Measurements from ENCODE around the gene LPCAT1.
"Not testable (repeated sequence)": the region's sequence is repeated elsewhere in the genome, so short reads cannot be mapped to it uniquely, and the experiment has no call there.

Gene LPCAT1

GRCh38 chr5:1478271-1479035 lies 45.3 kb downstream of the LPCAT1 start:
- no peak for DNase-seq (ENCODE audit: low spot score)

GRCh38 chr5:1477341-1477740 lies 46.4 kb downstream of the LPCAT1 start:
- DNase-seq (ENCODE audit: low spot score), result no peak

GRCh38 chr5:1476967-1477310 lies 46.8 kb downstream of the LPCAT1 start:
- no peak for DNase-seq (ENCODE audit: low spot score)

GRCh38 chr5:1476181-1476966 lies 47.4 kb downstream of the LPCAT1 start:
- DNase-seq (ENCODE audit: low spot score), result no peak

GRCh38 chr5:1475544-1475900 lies 48.2 kb downstream of the LPCAT1 start:
- not testable (repeated sequence) for DNase-seq (ENCODE audit: low spot score)

- no peak for DNase-seq (ENCODE audit: low spot score)
These were observed 48.8 kb downstream of the LPCAT1 start for GRCh38 chr5:1474866-1475543.

- DNase-seq (ENCODE audit: low spot score), result no peak
These were observed 49.4 kb downstream of the LPCAT1 start for GRCh38 chr5:1474183-1474839.

- no peak for DNase-seq (ENCODE audit: low spot score)
These were observed 50.0 kb downstream of the LPCAT1 start for GRCh38 chr5:1473746-1474145.

GRCh38 chr5:1472964-1473628 lies 50.7 kb downstream of the LPCAT1 start:
- DNase-seq (ENCODE audit: low spot score), result no peak

- DNase-seq (ENCODE audit: low spot score), result no peak
These were observed 51.5 kb downstream of the LPCAT1 start for GRCh38 chr5:1471997-1472963.

- DNase-seq (ENCODE audit: low spot score), result no peak
These were observed 52.4 kb downstream of the LPCAT1 start for GRCh38 chr5:1471240-1471853.

GRCh38 chr5:1470762-1471211 lies 53.0 kb downstream of the LPCAT1 start:
- DNase-seq (ENCODE audit: low spot score), result no peak

- no peak for DNase-seq (ENCODE audit: low spot score)
These were observed 54.9 kb downstream of the LPCAT1 start for GRCh38 chr5:1468629-1469527.

GRCh38 chr5:1468247-1468612 lies 55.5 kb downstream of the LPCAT1 start:
- DNase-seq (ENCODE audit: low spot score), result no peak

GRCh38 chr5:1467341-1468246 lies 56.2 kb downstream of the LPCAT1 start:
- no peak for DNase-seq (ENCODE audit: low spot score)

GRCh38 chr5:1466631-1467265 lies 57.0 kb downstream of the LPCAT1 start:
- no peak for DNase-seq (ENCODE audit: low spot score)

GRCh38 chr5:1465966-1466471 lies 57.7 kb downstream of the LPCAT1 start:
- DNase-seq (ENCODE audit: low spot score), result no peak
